Measurements from ENCODE around the gene COL12A1.

GRCh38 chr6:75222261-75222660 lies 16.4 kb upstream of the COL12A1 start:
- TF ChIP-seq MXI1 (IDR thresholded peaks at IDR 0.05; ENCODE audit: low read depth, low read length) (no peak), ERF (CRISPR knock-in tag; IDR thresholded peaks at IDR 0.05) (no peak), HNRNPK (IDR thresholded peaks at IDR 0.05; ENCODE audit: low read depth, low read length, poor library complexity, severe bottlenecking) (no peak), CTCF (IDR thresholded peaks at IDR 0.05 in 2 of 3, conservative IDR thresholded peaks at IDR 0.05 in 1 of 3; ENCODE audit: insufficient read depth in 2 of 3, low read depth in 1 of 3, low read length in 3 of 3) (no peak)

Data from K562 (cell line).